NOMO-1 treated with DMSO at 0.1 percent for 48 hours (cell line): ENCODE measurements around the gene SLC7A14.

ENCODE experiments used
- DNase-seq: peaks from one replicate; lab custom pipeline; 2025; ENCODE audit not compliant: unreplicated experiment; lab: John Stamatoyannopoulos, UW

SLC7A14 gene

GRCh38 chr3:170431054-170431453, 154.8 kb downstream of the SLC7A14 start:
- no peak for DNase-seq

- no peak for DNase-seq
Observed at GRCh38 chr3:170429050-170429449, 156.8 kb downstream of the SLC7A14 start.

GRCh38 chr3:170428095-170428494, 157.8 kb downstream of the SLC7A14 start:
- DNase-seq, result no peak

- no peak for DNase-seq
Observed at GRCh38 chr3:170426240-170426797, 159.6 kb downstream of the SLC7A14 start.

GRCh38 chr3:170425491-170426239, 160.2 kb downstream of the SLC7A14 start:
- no peak for DNase-seq

GRCh38 chr3:170424879-170425278, 161.0 kb downstream of the SLC7A14 start:
- DNase-seq, result no peak

GRCh38 chr3:170423001-170423615, 162.8 kb downstream of the SLC7A14 start:
- no peak for DNase-seq

- DNase-seq, result no peak
Observed at GRCh38 chr3:170421758-170422157, 164.1 kb downstream of the SLC7A14 start.

- no peak for DNase-seq
Observed at GRCh38 chr3:170421111-170421641, 164.7 kb downstream of the SLC7A14 start.

GRCh38 chr3:170420307-170420821, 165.5 kb downstream of the SLC7A14 start:
- DNase-seq, result no peak

- no peak for DNase-seq
Observed at GRCh38 chr3:170419557-170420087, 166.3 kb downstream of the SLC7A14 start.

- no peak for DNase-seq
Observed at GRCh38 chr3:170418422-170419398, 167.2 kb downstream of the SLC7A14 start, which contains the start of gene CLDN11. CLDN11 (plus strand) TSS chr3:170418868; CDS start chr3:170419067, 199 bp downstream.

GRCh38 chr3:170417090-170417489, 168.8 kb downstream of the SLC7A14 start:
- DNase-seq, result no peak

GRCh38 chr3:170414202-170414663, 171.6 kb downstream of the SLC7A14 start:
- peak; percentile 50 for DNase-seq

- no peak for DNase-seq
Observed at GRCh38 chr3:170413291-170413690, 172.6 kb downstream of the SLC7A14 start.

GRCh38 chr3:170410428-170411029, 175.3 kb downstream of the SLC7A14 start:
- peak; percentile 25 for DNase-seq
